ENCODE measurements around the gene PLA2G5. TPM values are rescaled to one million over a fixed set of nuclear protein-coding genes. Genes with fewer than 3 reads are reported as not detected.

Gene PLA2G5
- polyA plus RNA-seq, 1 donor (not counting 4 experiments of a cell fraction or from before 2014, with no cell fraction given) = 0.16 TPM

DNA sequence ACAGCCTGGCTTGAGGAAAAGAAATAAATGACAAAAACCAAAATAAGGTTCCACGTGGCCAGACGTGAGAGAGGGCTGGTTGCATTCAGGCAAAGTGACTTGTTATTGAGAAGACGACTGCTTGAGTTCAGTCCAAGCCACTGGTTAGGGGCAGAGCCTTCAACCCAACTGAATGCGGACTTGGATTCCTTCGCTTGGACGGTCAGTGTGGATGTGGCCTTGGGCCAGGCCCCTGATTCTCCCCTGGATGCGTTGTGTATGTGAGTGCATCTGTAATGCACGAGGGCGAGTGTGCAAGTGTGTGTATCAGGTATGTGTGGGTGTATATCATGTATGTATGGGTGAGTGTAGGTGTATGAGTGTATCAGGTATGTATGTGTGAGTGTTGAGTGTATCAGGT lies 71.0 kb downstream of the PLA2G5 start:
- no peaks in the 10 kb centered on the region for H3K9me3 ChIP-seq (ENCODE audit: control insufficient read depth, low read depth, low read length)
- dilution Hi-C loops (cut with MboI; ENCODE audit: extremely low pct_ligation_motif_present, low sequenced_read_pairs) = no loop called here
- no peak for FAIRE-seq
- H3K4me3 ChIP-seq (ENCODE audit: control insufficient read depth in 2 of 3, extremely low read depth in 1 of 3, insufficient read depth in 2 of 3, low read depth in 1 of 3, low read length in 3 of 3) = no peak overlapping the region
- H3K4me2 ChIP-seq (ENCODE audit: control insufficient read depth, extremely low read depth, insufficient read depth, low read depth, low read length) = no peak overlapping the region
- TF ChIP-seq EZH2 (IDR thresholded peaks at IDR 0.05; ENCODE audit: low read length) = no peak
- no peaks in the 10 kb centered on the region for H3K36me3 ChIP-seq (ENCODE audit: control insufficient read depth in 2 of 2, extremely low read depth in 1 of 2, insufficient read depth in 2 of 2, low read length in 2 of 2)
- H3K4me1 ChIP-seq (ENCODE audit: control insufficient read depth, extremely low read depth, insufficient read depth, low read length) = peaks cover 7% of the 10 kb centered on the region
- no peak overlapping the region for H2AFZ ChIP-seq (ENCODE audit: control insufficient read depth, low read length)
- no peaks in the 10 kb centered on the region for H4K20me1 ChIP-seq (ENCODE audit: control insufficient read depth, extremely low read depth, insufficient read depth, low read length)
- no peak for DNase-seq (ENCODE audit: low read depth, low spot score)
- H3K9me1 ChIP-seq (ENCODE audit: control insufficient read depth, extremely low read depth, insufficient read depth, low read length) = no peaks in the 10 kb centered on the region
- no peak overlapping the region for H3K9ac ChIP-seq (ENCODE audit: control insufficient read depth, extremely low read depth, insufficient read depth, low read length)
- no peaks in the 10 kb centered on the region for H3K27me3 ChIP-seq (ENCODE audit: control insufficient read depth, extremely low read depth, insufficient read depth, low read length)
- H3K79me2 ChIP-seq (ENCODE audit: control insufficient read depth, insufficient read depth, low read length) = no peaks in the 10 kb centered on the region
- H3K27ac ChIP-seq (ENCODE audit: control insufficient read depth, insufficient read depth, low read length) = no peak overlapping the region

DNA sequence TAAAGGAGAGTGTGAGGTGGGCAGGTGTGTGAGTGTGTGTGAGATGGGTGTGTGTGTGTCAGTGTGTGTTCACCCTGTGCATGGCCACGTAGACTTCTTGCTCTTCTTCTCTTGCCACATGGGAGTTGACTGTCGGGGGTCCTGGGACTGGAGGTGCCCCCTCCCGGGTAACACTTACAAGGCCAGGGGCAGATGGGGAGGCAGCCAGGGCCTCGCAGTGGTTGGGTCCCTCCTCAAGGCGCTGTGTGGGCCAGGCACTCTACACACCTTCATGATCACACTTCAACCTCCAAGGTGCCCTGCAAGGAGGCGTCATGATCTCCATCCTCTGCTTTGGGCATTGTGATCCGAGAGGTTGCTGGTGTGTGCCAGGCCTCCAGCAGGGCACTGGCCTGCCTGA lies 71.5 kb downstream of the PLA2G5 start:
- H3K4me3 ChIP-seq (ENCODE audit: control insufficient read depth in 2 of 3, extremely low read depth in 1 of 3, insufficient read depth in 2 of 3, low read depth in 1 of 3, low read length in 3 of 3) = no peak overlapping the region
- no peak overlapping the region for H3K27ac ChIP-seq (ENCODE audit: control insufficient read depth, insufficient read depth, low read length)
- DNase-seq (ENCODE audit: low read depth, low spot score) (no peak), FAIRE-seq (no peak)
- no peak overlapping the region for H3K4me2 ChIP-seq (ENCODE audit: control insufficient read depth, extremely low read depth, insufficient read depth, low read depth, low read length)
- no peaks in the 10 kb centered on the region for H3K79me2 ChIP-seq (ENCODE audit: control insufficient read depth, insufficient read depth, low read length)
- H2AFZ ChIP-seq (ENCODE audit: control insufficient read depth, low read length) = no peak overlapping the region
- no peaks in the 10 kb centered on the region for H3K27me3 ChIP-seq (ENCODE audit: control insufficient read depth, extremely low read depth, insufficient read depth, low read length)
- no peak overlapping the region for H3K9ac ChIP-seq (ENCODE audit: control insufficient read depth, extremely low read depth, insufficient read depth, low read length)
- no peaks in the 10 kb centered on the region for H3K9me3 ChIP-seq (ENCODE audit: control insufficient read depth, low read depth, low read length)
- no peaks in the 10 kb centered on the region for H4K20me1 ChIP-seq (ENCODE audit: control insufficient read depth, extremely low read depth, insufficient read depth, low read length)
- H3K9me1 ChIP-seq (ENCODE audit: control insufficient read depth, extremely low read depth, insufficient read depth, low read length) = no peaks in the 10 kb centered on the region
- dilution Hi-C loops (cut with MboI; ENCODE audit: extremely low pct_ligation_motif_present, low sequenced_read_pairs) = no loop called here
- H3K4me1 ChIP-seq (ENCODE audit: control insufficient read depth, extremely low read depth, insufficient read depth, low read length) = peaks cover 7% of the 10 kb centered on the region
- no peaks in the 10 kb centered on the region for H3K36me3 ChIP-seq (ENCODE audit: control insufficient read depth in 2 of 2, extremely low read depth in 1 of 2, insufficient read depth in 2 of 2, low read length in 2 of 2)
- TF ChIP-seq, protein P1, sequence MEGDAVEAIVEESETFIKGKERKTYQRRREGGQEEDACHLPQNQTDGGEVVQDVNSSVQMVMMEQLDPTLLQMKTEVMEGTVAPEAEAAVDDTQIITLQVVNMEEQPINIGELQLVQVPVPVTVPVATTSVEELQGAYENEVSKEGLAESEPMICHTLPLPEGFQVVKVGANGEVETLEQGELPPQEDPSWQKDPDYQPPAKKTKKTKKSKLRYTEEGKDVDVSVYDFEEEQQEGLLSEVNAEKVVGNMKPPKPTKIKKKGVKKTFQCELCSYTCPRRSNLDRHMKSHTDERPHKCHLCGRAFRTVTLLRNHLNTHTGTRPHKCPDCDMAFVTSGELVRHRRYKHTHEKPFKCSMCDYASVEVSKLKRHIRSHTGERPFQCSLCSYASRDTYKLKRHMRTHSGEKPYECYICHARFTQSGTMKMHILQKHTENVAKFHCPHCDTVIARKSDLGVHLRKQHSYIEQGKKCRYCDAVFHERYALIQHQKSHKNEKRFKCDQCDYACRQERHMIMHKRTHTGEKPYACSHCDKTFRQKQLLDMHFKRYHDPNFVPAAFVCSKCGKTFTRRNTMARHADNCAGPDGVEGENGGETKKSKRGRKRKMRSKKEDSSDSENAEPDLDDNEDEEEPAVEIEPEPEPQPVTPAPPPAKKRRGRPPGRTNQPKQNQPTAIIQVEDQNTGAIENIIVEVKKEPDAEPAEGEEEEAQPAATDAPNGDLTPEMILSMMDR (optimal IDR thresholded peaks at IDR 0.05 in 1 of 3, IDR thresholded peaks at IDR 0.05 in 1 of 3, conservative IDR thresholded peaks at IDR 0.05 in 1 of 3; ENCODE audit: extremely low read depth in 1 of 3, insufficient read depth in 2 of 3, low read length in 3 of 3) = no peak
- no peak for TF ChIP-seq EZH2 (IDR thresholded peaks at IDR 0.05; ENCODE audit: low read length)

Other genes starting within 250 kb of the PLA2G5 start
- gene OTUD3, start 187.8 kb upstream of the PLA2G5 start, polyA plus RNA-seq = 4.1 to 7.0 TPM (median 5.5 TPM) in 3 replicates
- not detected in 3 replicates for gene PLA2G2E, start 146.6 kb upstream of the PLA2G5 start, polyA plus RNA-seq
- 0.08 TPM in 1 of 3 replicates, not detected in the others for gene PLA2G2A, start 90.6 kb upstream of the PLA2G5 start, polyA plus RNA-seq
- not detected in 3 replicates for gene PLA2G2D, start 49.3 kb downstream of the PLA2G5 start, polyA plus RNA-seq
- 0.26 to 0.31 TPM (median 0.26 TPM) in 3 replicates for gene PLA2G2F, start 69.1 kb downstream of the PLA2G5 start, polyA plus RNA-seq
- 0.03 to 0.06 TPM (median 0.05 TPM) in 3 replicates for gene UBXN10, start 115.9 kb downstream of the PLA2G5 start, polyA plus RNA-seq
- gene PLA2G2C, start 116.3 kb downstream of the PLA2G5 start, polyA plus RNA-seq = not detected in 3 replicates
- gene VWA5B1, start 220.7 kb downstream of the PLA2G5 start, polyA plus RNA-seq = not detected in 3 replicates

All from keratinocyte (primary cell).